Measurements from ENCODE around the gene RAD51B.

DNA sequence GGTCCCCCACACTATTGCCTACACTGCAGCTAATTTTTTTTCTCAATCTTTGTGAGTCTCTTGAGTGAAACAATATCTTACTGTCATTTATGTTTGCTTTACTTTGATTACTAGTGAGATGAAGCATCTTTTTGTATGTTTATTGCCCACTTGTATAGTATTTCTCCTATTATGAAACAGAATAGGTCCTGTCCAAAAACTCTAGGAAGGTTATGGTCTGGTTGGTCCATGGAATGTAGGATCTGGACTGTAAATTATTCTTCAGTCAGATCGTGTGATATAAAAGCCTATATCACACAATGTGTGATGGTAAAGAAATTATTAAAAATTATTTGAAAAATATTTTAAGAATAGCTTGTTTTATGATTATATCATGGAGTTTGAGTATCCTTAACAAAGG, 538.9 kb downstream of the RAD51B start:
- no peak for TF ChIP-seq POLR2A (IDR thresholded peaks at IDR 0.05)
- TF ChIP-seq, protein P1, sequence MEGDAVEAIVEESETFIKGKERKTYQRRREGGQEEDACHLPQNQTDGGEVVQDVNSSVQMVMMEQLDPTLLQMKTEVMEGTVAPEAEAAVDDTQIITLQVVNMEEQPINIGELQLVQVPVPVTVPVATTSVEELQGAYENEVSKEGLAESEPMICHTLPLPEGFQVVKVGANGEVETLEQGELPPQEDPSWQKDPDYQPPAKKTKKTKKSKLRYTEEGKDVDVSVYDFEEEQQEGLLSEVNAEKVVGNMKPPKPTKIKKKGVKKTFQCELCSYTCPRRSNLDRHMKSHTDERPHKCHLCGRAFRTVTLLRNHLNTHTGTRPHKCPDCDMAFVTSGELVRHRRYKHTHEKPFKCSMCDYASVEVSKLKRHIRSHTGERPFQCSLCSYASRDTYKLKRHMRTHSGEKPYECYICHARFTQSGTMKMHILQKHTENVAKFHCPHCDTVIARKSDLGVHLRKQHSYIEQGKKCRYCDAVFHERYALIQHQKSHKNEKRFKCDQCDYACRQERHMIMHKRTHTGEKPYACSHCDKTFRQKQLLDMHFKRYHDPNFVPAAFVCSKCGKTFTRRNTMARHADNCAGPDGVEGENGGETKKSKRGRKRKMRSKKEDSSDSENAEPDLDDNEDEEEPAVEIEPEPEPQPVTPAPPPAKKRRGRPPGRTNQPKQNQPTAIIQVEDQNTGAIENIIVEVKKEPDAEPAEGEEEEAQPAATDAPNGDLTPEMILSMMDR (IDR thresholded peaks at IDR 0.05), result no peak

All from vagina (tissue), 2 donors.